NCI-H446 (cell line): ENCODE measurements around the gene MACC1.
"Not testable (repeated sequence)": the region's sequence is repeated elsewhere in the genome, so short reads cannot be mapped to it uniquely, and the experiment has no call there.

Experiments
- DNase-seq, 2 experiments: peaks; one replicate each; lab custom pipeline; 2025; lab: John Stamatoyannopoulos, UW

The MACC1 gene

GRCh38 chr7:20126060-20126459 is 91.1 kb downstream of the MACC1 start:
- not testable (repeated sequence) for DNase-seq

- not testable (repeated sequence) for DNase-seq
Measured at GRCh38 chr7:20124087-20124486, 93.1 kb downstream of the MACC1 start.

- DNase-seq, result not testable (repeated sequence)
Measured at GRCh38 chr7:20122653-20123316, 94.4 kb downstream of the MACC1 start.

GRCh38 chr7:20122073-20122472 is 95.1 kb downstream of the MACC1 start:
- DNase-seq, result no peak

GRCh38 chr7:20121404-20121803 is 95.8 kb downstream of the MACC1 start:
- no peak for DNase-seq

- DNase-seq, result not testable (repeated sequence)
Measured at GRCh38 chr7:20120611-20121168, 96.5 kb downstream of the MACC1 start.

GRCh38 chr7:20116869-20117268 is 100.3 kb downstream of the MACC1 start:
- DNase-seq, result no peak

GRCh38 chr7:20114468-20114867 is 102.7 kb downstream of the MACC1 start:
- no peak for DNase-seq

- no peak for DNase-seq
Measured at GRCh38 chr7:20113427-20114027, 103.7 kb downstream of the MACC1 start.

GRCh38 chr7:20112696-20113095 is 104.5 kb downstream of the MACC1 start:
- no peak for DNase-seq

- DNase-seq, result no peak
Measured at GRCh38 chr7:20111821-20112542, 105.2 kb downstream of the MACC1 start.

GRCh38 chr7:20107582-20107981 is 109.6 kb downstream of the MACC1 start:
- peak; percentile 12 to 22 for DNase-seq

GRCh38 chr7:20104696-20105095 is 112.5 kb downstream of the MACC1 start:
- DNase-seq, result no peak

GRCh38 chr7:20102982-20103381 is 114.2 kb downstream of the MACC1 start:
- no peak for DNase-seq

GRCh38 chr7:20095862-20096261 is 121.3 kb downstream of the MACC1 start:
- DNase-seq, result no peak

- DNase-seq, result no peak
Measured at GRCh38 chr7:20095436-20095835, 121.7 kb downstream of the MACC1 start.

GRCh38 chr7:20089431-20089830 is 127.8 kb downstream of the MACC1 start:
- DNase-seq, result no peak

GRCh38 chr7:20085086-20085485 is 132.1 kb downstream of the MACC1 start:
- no peak for DNase-seq
